DMS53 treated with DMSO at 0.1 percent for 48 hours (cell line): ENCODE data around the gene APC2.
A peak's percentile ranks its signal among the peaks of the same experiment; 100 is the strongest.
"Not testable (repeated sequence)": the region's sequence is repeated elsewhere in the genome, so short reads cannot be mapped to it uniquely, and the experiment has no call there.

ENCODE experiments used
- DNase-seq: peaks from one replicate; lab custom pipeline; 2025; ENCODE audit not compliant: unreplicated experiment; lab: John Stamatoyannopoulos, UW

Gene APC2

GRCh38 chr19:1495051-1495798 is 45.3 kb downstream of the APC2 start:
- no peak for DNase-seq

- DNase-seq = no peak
Measured at GRCh38 chr19:1495799-1496713, 46.1 kb downstream of the APC2 start.

- DNase-seq = no peak
Measured at GRCh38 chr19:1496714-1497577, 47.0 kb downstream of the APC2 start.

GRCh38 chr19:1497578-1498235 is 47.8 kb downstream of the APC2 start:
- DNase-seq = no peak

GRCh38 chr19:1499231-1499630 is 49.3 kb downstream of the APC2 start:
- DNase-seq = not testable (repeated sequence)

GRCh38 chr19:1501200-1501595 is 51.3 kb downstream of the APC2 start:
- DNase-seq = no peak

GRCh38 chr19:1502433-1503088 is 52.6 kb downstream of the APC2 start:
- no peak for DNase-seq

- DNase-seq = no peak
Measured at GRCh38 chr19:1503089-1503924, 53.4 kb downstream of the APC2 start.

GRCh38 chr19:1503925-1504773 is 54.2 kb downstream of the APC2 start:
- no peak for DNase-seq

- DNase-seq = no peak
Measured at GRCh38 chr19:1505012-1505411, 55.1 kb downstream of the APC2 start.

- DNase-seq = no peak
Measured at GRCh38 chr19:1505991-1506881, 56.3 kb downstream of the APC2 start.

- DNase-seq = no peak
Measured at GRCh38 chr19:1507192-1507660, 57.3 kb downstream of the APC2 start.

- peak; percentile 66 for DNase-seq
Measured at GRCh38 chr19:1507763-1508506, 58.0 kb downstream of the APC2 start.

GRCh38 chr19:1508507-1508856 is 58.6 kb downstream of the APC2 start:
- DNase-seq = no peak

GRCh38 chr19:1509602-1510441 is 59.9 kb downstream of the APC2 start:
- no peak for DNase-seq

- DNase-seq = no peak
Measured at GRCh38 chr19:1510442-1510806, 60.5 kb downstream of the APC2 start.
